Activated CD4-positive, alpha-beta memory T cell treated with anti-CD3 and anti-CD28 coated beads, Interleukin-2, amount 10 ng/mL, durations not matched to agents 7 days and 5 days (primary cell): Measurements from ENCODE around the gene OR13J1. TPM values are rescaled to one million over a fixed set of nuclear protein-coding genes. Genes with fewer than 3 reads are reported as not detected.
"Not testable (repeated sequence)": the region's sequence is repeated elsewhere in the genome, so short reads cannot be mapped to it uniquely, and the experiment has no call there.

ENCODE experiments used
- CTCF ChIA-PET: fragments of 350-600 bp; sonication (Branson Sonifier 250); formaldehyde crosslinking; loops from one replicate; lab custom pipeline; 2021; ENCODE audit warnings: antibody characterized with exemption, inconsistent platforms; lab: Charles Lee
- POLR2A ChIA-PET: fragments of 350-600 bp; sonication (Branson Sonifier 250); formaldehyde crosslinking; loops from one replicate; lab custom pipeline; 2021; ENCODE audit warnings: antibody characterized with exemption; lab: Charles Lee
- DNase-seq: peaks from one replicate; pipeline ENCODE4 v3.0.0-alpha.2; 2020
- H3K27ac Mint-ChIP-seq: one replicate; pipeline ENCODE4 v1.8.0; 2021; ENCODE audit warnings: mild to moderate bottlenecking, mixed read lengths
- H3K27me3 Mint-ChIP-seq: one replicate; pipeline ENCODE4 v1.8.0; 2021; ENCODE audit warnings: mixed read lengths
- H3K36me3 Mint-ChIP-seq: one replicate; pipeline ENCODE4 v1.8.0; 2021; ENCODE audit warnings: low read depth, mixed read lengths
- H3K4me1 Mint-ChIP-seq: one replicate; pipeline ENCODE4 v1.8.0; 2021; ENCODE audit warnings: mixed read lengths
- H3K4me3 Mint-ChIP-seq: one replicate; pipeline ENCODE4 v1.8.0; 2021; ENCODE audit warnings: mild to moderate bottlenecking, mixed read lengths
- H3K9me3 Mint-ChIP-seq: one replicate; pipeline ENCODE4 v1.8.0; 2021; ENCODE audit warnings: mixed read lengths
- total RNA-seq, 2 experiments: library from RNA; stranded (reverse); gene quantifications; one replicate each; pipeline ENCODE4 v1.2.3, GENCODE V29; 2021

OR13J1 gene
- not detected for total RNA-seq

GRCh38 chr9:35870351-35870923, at the start of gene OR13J1:
Gene OR13J1, minus strand, starts transcription at chr9:35870401. Its CDS starts 0 bp downstream, at chr9:35870401.
- CTCF ChIA-PET: no interaction called here
- POLR2A ChIA-PET: no interaction called here
- H3K27ac Mint-ChIP-seq: no peak within 1 kb of the TSS

DNA sequence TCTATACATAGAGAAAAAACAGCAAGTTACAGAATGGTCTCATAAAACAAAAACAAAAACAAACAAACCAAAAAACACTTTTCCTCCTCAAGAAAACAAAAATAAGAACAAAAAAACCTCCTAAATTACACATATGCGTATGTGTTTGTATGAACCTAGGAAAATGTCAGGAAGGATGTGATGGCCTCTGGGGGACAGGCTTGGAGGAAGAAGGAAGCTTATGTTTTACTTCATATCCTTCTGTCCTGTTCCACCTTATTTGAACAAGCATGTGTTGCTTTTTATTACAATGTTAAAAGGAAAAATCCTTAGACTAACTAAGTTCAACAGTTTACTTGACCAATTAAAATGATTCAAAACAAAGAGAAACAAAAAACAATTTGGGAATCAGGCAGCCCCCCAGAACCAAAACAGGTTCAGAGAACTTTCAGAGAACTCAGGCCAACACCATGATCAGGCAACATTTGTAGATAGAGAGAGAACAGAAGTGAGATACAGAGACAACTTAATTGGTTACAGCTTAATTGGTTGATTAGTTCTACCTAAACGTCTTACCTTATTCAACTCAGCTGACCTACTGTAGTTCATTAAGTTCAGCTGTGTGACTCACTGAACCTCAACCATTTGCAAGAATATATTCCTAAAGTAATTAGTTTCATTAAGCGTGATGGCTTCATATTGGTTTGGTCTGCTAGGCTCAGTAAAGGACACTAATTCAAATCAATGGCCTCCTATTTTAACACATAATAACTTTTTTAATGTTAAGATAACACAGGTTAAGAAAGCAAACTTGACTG, 49.2 kb upstream of the OR13J1 start:
- POLR2A ChIA-PET: no interaction called here
- Mint-ChIP-seq H3K27me3 (no peaks in the 10 kb centered on the region), H3K9me3 (no peaks in the 10 kb centered on the region), H3K4me1 (no peaks in the 10 kb centered on the region), H3K36me3 (no peaks in the 10 kb centered on the region), H3K27ac (no peak overlapping the region), H3K4me3 (no peak overlapping the region)
- CTCF ChIA-PET: interaction anchor here (2.3 to 4.8 kb wide), 2 partner anchors 16 to 26 kb away, joined by 8 to 17 read pairs; no protein-coding TSS in a partner anchor
- DNase-seq: no peak

More at GRCh38 chr9:35870351-35870923, at the start of gene OR13J1:
- Mint-ChIP-seq H3K27me3 (peaks cover 6% of the 10 kb centered on the region), H3K36me3 (no peaks in the 10 kb centered on the region), H3K4me1 (no peaks in the 10 kb centered on the region), H3K9me3 (no peaks in the 10 kb centered on the region), H3K4me3 (no peak within 1 kb of the TSS)
- no peak for DNase-seq

GRCh38 chr9:35918780-35919179, 48.6 kb upstream of the OR13J1 start:
- Mint-ChIP-seq H3K9me3 (no peaks in the 10 kb centered on the region), H3K4me1 (no peaks in the 10 kb centered on the region), H3K36me3 (no peaks in the 10 kb centered on the region), H3K27me3 (no peaks in the 10 kb centered on the region), H3K4me3 (no peak overlapping the region), H3K27ac (no peak overlapping the region)
- ChIA-PET POLR2A (no interaction called here), CTCF (interaction anchor here (4.8 kb wide), 1 partner anchor 16 kb away, joined by 17 read pairs; no protein-coding TSS in a partner anchor)
- DNase-seq: no peak

DNA sequence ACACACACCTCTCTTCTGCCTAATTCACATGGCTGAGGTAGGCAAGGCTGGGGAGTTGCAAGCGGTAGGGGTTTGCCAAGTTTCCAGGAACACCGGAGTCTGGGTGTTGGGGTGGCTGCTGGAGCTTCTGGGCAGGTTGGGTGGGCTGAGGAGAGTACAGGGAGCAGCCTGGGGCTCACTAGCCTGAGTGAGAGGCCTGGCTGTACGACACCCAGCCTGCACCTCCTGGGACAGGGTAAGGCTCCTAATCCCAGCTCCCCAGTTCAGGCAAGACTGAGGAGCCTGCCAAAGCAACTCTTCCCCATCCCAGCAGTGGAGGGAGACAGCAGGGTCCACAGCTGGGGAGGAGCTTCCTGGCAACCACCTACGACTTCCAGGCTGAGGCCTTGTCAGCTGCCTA, 47.1 kb upstream of the OR13J1 start:
- POLR2A ChIA-PET: no interaction called here

GRCh38 chr9:35915681-35916294, 45.6 kb upstream of the OR13J1 start:
- Mint-ChIP-seq H3K36me3 (no peaks in the 10 kb centered on the region), H3K9me3 (no peaks in the 10 kb centered on the region)
- CTCF ChIA-PET: interaction anchor here (1.5 kb wide), 1 partner anchor 93 kb away, joined by 3 read pairs; no protein-coding TSS in a partner anchor

More for the DNA sequence above, 47.1 kb upstream of the OR13J1 start:
- Mint-ChIP-seq H3K4me1 (no peaks in the 10 kb centered on the region), H3K9me3 (no peaks in the 10 kb centered on the region), H3K4me3 (no peak overlapping the region), H3K36me3 (no peaks in the 10 kb centered on the region), H3K27me3 (no peaks in the 10 kb centered on the region), H3K27ac (no peak overlapping the region)
- DNase-seq: no peak
- CTCF ChIA-PET: interaction anchor here (0.6 kb wide), 1 partner anchor 300 kb away, joined by 3 read pairs; no protein-coding TSS in a partner anchor

GRCh38 chr9:35914301-35914807, 44.2 kb upstream of the OR13J1 start:
- ChIA-PET CTCF (interaction anchor here (1.1 kb wide), 1 partner anchor 32 kb away, joined by 3 read pairs; no protein-coding TSS in a partner anchor), POLR2A (no interaction called here)
- H3K36me3 Mint-ChIP-seq: no peaks in the 10 kb centered on the region
- no peaks in the 10 kb centered on the region for H3K27me3 Mint-ChIP-seq
- peaks cover 23% of the 10 kb centered on the region for H3K4me1 Mint-ChIP-seq
- H3K9me3 Mint-ChIP-seq: no peaks in the 10 kb centered on the region
- no peak overlapping the region for H3K4me3 Mint-ChIP-seq
- no peak overlapping the region for H3K27ac Mint-ChIP-seq
- peak; percentile 33 for DNase-seq

More at GRCh38 chr9:35915681-35916294, 45.6 kb upstream of the OR13J1 start:
- no peaks in the 10 kb centered on the region for H3K27me3 Mint-ChIP-seq
- POLR2A ChIA-PET: no interaction called here
- peaks cover 12% of the 10 kb centered on the region for H3K4me1 Mint-ChIP-seq
- DNase-seq: no peak
- no peak overlapping the region for H3K4me3 Mint-ChIP-seq
- no peak overlapping the region for H3K27ac Mint-ChIP-seq

GRCh38 chr9:35913429-35913828, 43.2 kb upstream of the OR13J1 start:
- H3K4me3 Mint-ChIP-seq, POLR2A ChIA-PET: not testable (repeated sequence)
- CTCF ChIA-PET: interaction anchor here (0.6 to 1.0 kb wide), 2 partner anchors 12 to 29 kb away, joined by 3 read pairs; no protein-coding TSS in a partner anchor

GRCh38 chr9:35912791-35913400, 42.7 kb upstream of the OR13J1 start:
- H3K9me3 Mint-ChIP-seq: no peaks in the 10 kb centered on the region
- CTCF ChIA-PET: interaction anchor here (0.6 to 1.0 kb wide), 2 partner anchors 11 to 30 kb away, joined by 3 read pairs; no protein-coding TSS in a partner anchor
- peaks cover 36% of the 10 kb centered on the region for H3K4me1 Mint-ChIP-seq
- no peak for DNase-seq
- POLR2A ChIA-PET: no interaction called here
- no peaks in the 10 kb centered on the region for H3K36me3 Mint-ChIP-seq
- H3K4me3 Mint-ChIP-seq: no peak overlapping the region
- H3K27me3 Mint-ChIP-seq: no peaks in the 10 kb centered on the region
- no peak overlapping the region for H3K27ac Mint-ChIP-seq

More at GRCh38 chr9:35913429-35913828, 43.2 kb upstream of the OR13J1 start:
- peaks cover 31% of the 10 kb centered on the region for H3K4me1 Mint-ChIP-seq
- DNase-seq, H3K27ac Mint-ChIP-seq, H3K9me3 Mint-ChIP-seq, H3K27me3 Mint-ChIP-seq, H3K36me3 Mint-ChIP-seq: not testable (repeated sequence)

GRCh38 chr9:35911690-35912089, 41.5 kb upstream of the OR13J1 start:
- ChIA-PET POLR2A (interaction anchor here (1.0 kb wide), 1 partner anchor 121 kb away, joined by 3 read pairs; no protein-coding TSS in a partner anchor), CTCF (interaction anchor here (0.6 to 1.6 kb wide), 7 partner anchors 9 to 122 kb away, joined by 3 to 6 read pairs (median 4); partner anchors contain the start of gene SPAG8)
- H3K4me3 Mint-ChIP-seq: no peak overlapping the region
- H3K4me1 Mint-ChIP-seq: peaks cover 43% of the 10 kb centered on the region
- H3K9me3 Mint-ChIP-seq: no peaks in the 10 kb centered on the region
- no peak overlapping the region for H3K27ac Mint-ChIP-seq
- DNase-seq: no peak
- H3K27me3 Mint-ChIP-seq: no peaks in the 10 kb centered on the region
- H3K36me3 Mint-ChIP-seq: no peaks in the 10 kb centered on the region

GRCh38 chr9:35910613-35911359, 40.6 kb upstream of the OR13J1 start:
- POLR2A ChIA-PET: interaction anchor here (0.8 to 1.0 kb wide), 2 partner anchors 120 to 234 kb away, joined by 3 read pairs; no protein-coding TSS in a partner anchor
- Mint-ChIP-seq H3K27me3 (no peaks in the 10 kb centered on the region), H3K4me1 (peaks cover 43% of the 10 kb centered on the region), H3K9me3 (no peaks in the 10 kb centered on the region), H3K4me3 (no peak overlapping the region), H3K36me3 (no peaks in the 10 kb centered on the region), H3K27ac (peak overlapping the region; percentile 81)
- CTCF ChIA-PET: interaction anchor here (0.9 to 1.6 kb wide), 6 partner anchors 8 to 114 kb away, joined by 3 to 5 read pairs (median 4); partner anchors contain the start of gene SPAG8
- peak; percentile 67 for DNase-seq

DNA sequence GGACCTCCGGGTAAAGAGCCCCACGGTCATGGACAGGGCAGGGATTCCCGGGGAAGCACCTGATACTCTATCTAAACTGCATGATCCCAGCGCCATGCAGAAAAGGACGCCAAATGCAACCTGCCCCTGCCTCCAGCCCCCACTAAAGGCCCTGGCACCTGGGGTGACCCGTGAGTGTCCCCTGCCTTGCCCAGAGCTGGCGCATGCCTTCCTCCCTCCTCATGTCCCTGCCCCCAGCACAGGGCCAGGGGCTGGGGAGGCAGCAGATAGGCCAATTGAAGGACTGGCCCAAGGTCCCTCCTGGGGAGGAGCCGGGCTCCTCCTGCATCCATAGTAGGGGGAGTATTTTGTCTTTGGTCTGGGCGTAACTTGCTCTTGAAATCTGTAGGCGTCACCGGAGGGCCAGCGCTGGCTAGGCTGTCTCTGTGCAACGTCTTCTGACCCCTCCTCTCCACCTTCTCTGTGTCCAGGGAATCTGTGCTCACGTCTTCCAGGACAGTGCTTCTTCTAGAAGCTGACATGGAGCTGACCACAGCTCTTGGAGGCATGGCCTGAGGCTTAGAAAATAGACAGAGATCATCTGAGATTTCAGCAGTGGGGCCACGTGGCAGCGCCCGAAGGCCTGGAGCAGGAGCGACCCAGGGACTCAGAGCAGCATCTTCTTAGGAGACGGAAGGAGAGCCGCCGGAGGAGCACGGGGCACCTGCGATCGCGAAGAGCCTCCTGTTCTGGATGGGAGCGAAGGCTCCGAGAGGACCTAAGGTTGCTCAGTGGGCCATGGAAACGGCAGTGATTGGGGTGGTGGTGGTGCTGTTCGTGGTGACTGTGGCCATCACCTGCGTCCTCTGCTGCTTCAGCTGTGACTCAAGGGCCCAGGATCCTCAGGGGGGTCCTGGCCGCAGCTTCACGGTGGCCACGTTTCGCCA, 39.7 kb upstream of the OR13J1 start:
- H3K9me3 Mint-ChIP-seq: no peaks in the 10 kb centered on the region
- H3K4me3 Mint-ChIP-seq: no peak overlapping the region
- no peak for DNase-seq
- H3K27ac Mint-ChIP-seq: no peak overlapping the region
- POLR2A ChIA-PET: interaction anchor here (0.8 kb wide), 1 partner anchor 235 kb away, joined by 3 read pairs; no protein-coding TSS in a partner anchor
- no peaks in the 10 kb centered on the region for H3K27me3 Mint-ChIP-seq
- peaks cover 43% of the 10 kb centered on the region for H3K4me1 Mint-ChIP-seq
- H3K36me3 Mint-ChIP-seq: no peaks in the 10 kb centered on the region
- CTCF ChIA-PET: interaction anchor here (0.9 to 1.6 kb wide), 3 partner anchors 24 to 114 kb away, joined by 3 to 4 read pairs (median 3); partner anchors contain the start of gene SPAG8
